Lower lobe of right lung (tissue), 2 donors: ENCODE measurements around the gene CDC25B. TPM values are rescaled to one million over a fixed set of nuclear protein-coding genes. Genes with fewer than 3 reads are reported as not detected.

ENCODE experiments used
- ATAC-seq, 2 donors: fragments of 200-7000 bp; cut with Tn5 transposase; one replicate each; pipeline ENCODE4 v1.9.1; 2020 to 2022; ENCODE audit warnings: mild to moderate bottlenecking in 2 of 2, moderate library complexity in 2 of 2
- DNase-seq: peaks from one replicate; pipeline ENCODE4 v3.0.0-alpha.2; 2020
- H3K27ac ChIP-seq: fragments of 200-600 bp; one replicate; pipeline ENCODE4 v1.8.0; 2022
- H3K27me3 ChIP-seq: fragments of 200-600 bp; one replicate; pipeline ENCODE4 v1.8.0; 2022; ENCODE audit warnings: low read depth
- H3K36me3 ChIP-seq: fragments of 200-600 bp; one replicate; pipeline ENCODE4 v1.8.0; 2022; ENCODE audit warnings: mild to moderate bottlenecking
- H3K4me1 ChIP-seq: fragments of 200-600 bp; one replicate; pipeline ENCODE4 v1.8.0; 2022
- H3K4me3 ChIP-seq: fragments of 200-600 bp; one replicate; pipeline ENCODE4 v1.8.0; 2022; ENCODE audit warnings: mild to moderate bottlenecking
- H3K9me3 ChIP-seq: fragments of 200-600 bp; one replicate; pipeline ENCODE4 v1.8.0; 2022
- CTCF ChIP-seq: fragments of 200-600 bp; IDR thresholded peaks from one replicate; pipeline ENCODE4 v1.8.0; 2022; ENCODE audit warnings: antibody characterized with exemption, mild to moderate bottlenecking
- intact Hi-C: fragments of 100-400 bp; cut with DNase I; formaldehyde crosslinking; loops from one replicate; pipeline ENCODE4 v1.11.0; 2022
- total RNA-seq: library from RNA; stranded (reverse); fragmentation: NEBNext Ultra II Directional; extraction: Animal tissue kit (Norgen Biotek cat#: 25700); gene quantifications from one replicate; pipeline ENCODE4 v1.2.1, GENCODE V29; 2021
- donor health status: DM: no; HTN: yes; CAD: no; lungs with severe emphysema.

The CDC25B gene
- total RNA-seq, 1 donor from 2014 or later: 97.7 TPM

GRCh38 chr20:3771552-3772058, 24.5 kb upstream of the CDC25B start:
- ATAC-seq (no peak), DNase-seq (no peak)
- no peaks in the 10 kb centered on the region for H3K9me3 ChIP-seq
- intact Hi-C loops: no loop called here
- H3K4me3 ChIP-seq: no peak overlapping the region
- H3K27me3 ChIP-seq: no peaks in the 10 kb centered on the region
- H3K27ac ChIP-seq: no peak overlapping the region
- H3K4me1 ChIP-seq: peaks cover 17% of the 10 kb centered on the region
- H3K36me3 ChIP-seq: no peaks in the 10 kb centered on the region
- TF ChIP-seq CTCF: no peak

GRCh38 chr20:3775457-3776108, 20.5 kb upstream of the CDC25B start:
- TF ChIP-seq CTCF: no peak
- no peaks in the 10 kb centered on the region for H3K9me3 ChIP-seq
- ATAC-seq: no peak
- H3K27me3 ChIP-seq: peaks cover 7% of the 10 kb centered on the region
- H3K27ac ChIP-seq: no peak overlapping the region
- intact Hi-C loops: no loop called here
- peaks cover 19% of the 10 kb centered on the region for H3K4me1 ChIP-seq
- no peak overlapping the region for H3K4me3 ChIP-seq
- no peak for DNase-seq
- H3K36me3 ChIP-seq: no peaks in the 10 kb centered on the region

GRCh38 chr20:3777381-3777715, 18.8 kb upstream of the CDC25B start:
- H3K4me3 ChIP-seq: peak overlapping the region; percentile 62
- no peak for TF ChIP-seq CTCF
- H3K9me3 ChIP-seq: no peaks in the 10 kb centered on the region
- DNase-seq (no peak), ATAC-seq (peak in 1 of 2 donors; percentile 2)
- peaks cover 7% of the 10 kb centered on the region for H3K27me3 ChIP-seq
- peaks cover 30% of the 10 kb centered on the region for H3K4me1 ChIP-seq
- no peak overlapping the region for H3K27ac ChIP-seq
- no peaks in the 10 kb centered on the region for H3K36me3 ChIP-seq
- intact Hi-C loops: no loop called here

- Histone ChIP-seq H3K27me3 (peaks cover 7% of the 10 kb centered on the region), H3K27ac (no peak overlapping the region)
- TF ChIP-seq CTCF: peak; percentile 8
These were observed 18.1 kb upstream of the CDC25B start for GRCh38 chr20:3777716-3778629.

GRCh38 chr20:3778976-3779375, 17.1 kb upstream of the CDC25B start:
- no peak for ATAC-seq
- intact Hi-C loops: no loop called here
- TF ChIP-seq CTCF: no peak

More at GRCh38 chr20:3777716-3778629, 18.1 kb upstream of the CDC25B start:
- peaks cover 32% of the 10 kb centered on the region for H3K4me1 ChIP-seq
- H3K9me3 ChIP-seq: no peaks in the 10 kb centered on the region
- DNase-seq: peak; percentile 84
- no peaks in the 10 kb centered on the region for H3K36me3 ChIP-seq
- peak; percentile 82 to 87 for ATAC-seq
- H3K4me3 ChIP-seq: peak overlapping the region; percentile 62
- intact Hi-C loops: no loop called here

More at GRCh38 chr20:3778976-3779375, 17.1 kb upstream of the CDC25B start:
- peak; percentile 32 for DNase-seq
- Histone ChIP-seq H3K9me3 (no peaks in the 10 kb centered on the region), H3K36me3 (peaks cover 4% of the 10 kb centered on the region), H3K4me1 (peaks cover 42% of the 10 kb centered on the region), H3K4me3 (no peak overlapping the region), H3K27ac (no peak overlapping the region), H3K27me3 (peaks cover 7% of the 10 kb centered on the region)
